Activated effector memory CD4-positive, alpha-beta T cell treated with Interleukin-2 at 50 U/mL for 16 hours (primary cell): Measurements from ENCODE around the gene UBN2.

ENCODE experiments used
- DNase-seq: peaks from one replicate; pipeline ENCODE4 v3.0.0-alpha.2; 2020

The UBN2 gene

GRCh38 chr7:139232904-139233303 is 1.9 kb downstream of the UBN2 start:
- no peak for DNase-seq

- DNase-seq = no peak
These were observed 10.2 kb downstream of the UBN2 start for GRCh38 chr7:139241258-139241657.

- DNase-seq = no peak
These were observed 11.8 kb downstream of the UBN2 start for GRCh38 chr7:139242741-139243281.

- DNase-seq = no peak
These were observed 14.4 kb downstream of the UBN2 start for GRCh38 chr7:139245401-139245800.

- no peak for DNase-seq
These were observed 15.5 kb downstream of the UBN2 start for GRCh38 chr7:139246494-139246893.

- no peak for DNase-seq
These were observed 15.9 kb downstream of the UBN2 start for GRCh38 chr7:139246905-139247304.

- no peak for DNase-seq
These were observed 18.3 kb downstream of the UBN2 start for GRCh38 chr7:139249179-139249810.

- DNase-seq = no peak
These were observed 21.4 kb downstream of the UBN2 start for GRCh38 chr7:139252451-139252850.

- no peak for DNase-seq
These were observed 23.2 kb downstream of the UBN2 start for GRCh38 chr7:139254281-139254680.

- DNase-seq = no peak
These were observed 23.7 kb downstream of the UBN2 start for GRCh38 chr7:139254728-139255127.

- DNase-seq = no peak
These were observed 24.3 kb downstream of the UBN2 start for GRCh38 chr7:139255290-139255689.

- no peak for DNase-seq
These were observed 28.1 kb downstream of the UBN2 start for GRCh38 chr7:139259142-139259541.

- no peak for DNase-seq
These were observed 33.2 kb downstream of the UBN2 start for GRCh38 chr7:139264220-139264619.

GRCh38 chr7:139265673-139266072 is 34.6 kb downstream of the UBN2 start:
- DNase-seq = no peak

- no peak for DNase-seq
These were observed 40.9 kb downstream of the UBN2 start for GRCh38 chr7:139271718-139272628.

- DNase-seq = no peak
These were observed 53.3 kb downstream of the UBN2 start for GRCh38 chr7:139284252-139284896.

GRCh38 chr7:139286144-139286543 is 55.1 kb downstream of the UBN2 start:
- DNase-seq = no peak

GRCh38 chr7:139292821-139293220 is 61.8 kb downstream of the UBN2 start:
- no peak for DNase-seq

GRCh38 chr7:139293534-139293933 is 62.5 kb downstream of the UBN2 start:
- no peak for DNase-seq

GRCh38 chr7:139294241-139294640 is 63.2 kb downstream of the UBN2 start:
- no peak for DNase-seq

GRCh38 chr7:139294951-139295575 is 64.0 kb downstream of the UBN2 start:
- no peak for DNase-seq

GRCh38 chr7:139297795-139298194 is 66.8 kb downstream of the UBN2 start:
- no peak for DNase-seq

- DNase-seq = no peak
These were observed 68.3 kb downstream of the UBN2 start for GRCh38 chr7:139299296-139299695.
